Neutrophil (primary cell): ENCODE measurements around the gene LZTS2.

Experiments used
- H3K27ac ChIP-seq: fragments of 200-600 bp; sonication (generic); 2 replicates; pipeline ENCODE4 v1.5.1; 2016; ENCODE audit warnings: mild to moderate bottlenecking, moderate library complexity
- H3K27me3 ChIP-seq: fragments of 200-600 bp; sonication (generic); 2 replicates; pipeline ENCODE4 v1.6.0; 2016; ENCODE audit warnings: mild to moderate bottlenecking
- H3K36me3 ChIP-seq: fragments of 200-600 bp; sonication (generic); 2 replicates; pipeline ENCODE4 v1.5.1; 2017
- H3K4me1 ChIP-seq, 2 experiments: fragments of 200-600 bp in 1 of 2; sonication (generic) in 1 of 2; 1 replicate in 1 of 2; 2 replicates in 1 of 2; pipeline versions ENCODE4 v1.5.1 to v1.6.1; 2013 to 2016; ENCODE audit warnings: low read depth in 1 of 2, low read length in 1 of 2, mild to moderate bottlenecking in 1 of 2, moderate library complexity in 1 of 2; ENCODE audit not compliant: control insufficient read depth in 1 of 2, insufficient read depth in 1 of 2
- H3K4me3 ChIP-seq, 2 experiments: fragments of 200-600 bp in 1 of 2; sonication (generic) in 1 of 2; 1 replicate in 1 of 2; 2 replicates in 1 of 2; pipeline ENCODE4 v1.5.1; 2013 to 2016; ENCODE audit warnings: low read depth in 1 of 2, low read length in 1 of 2, mild to moderate bottlenecking in 1 of 2, moderate library complexity in 1 of 2
- H3K9me3 ChIP-seq: fragments of 200-600 bp; sonication (generic); 2 replicates; pipeline ENCODE4 v1.5.1; 2016
- CTCF ChIP-seq: fragments of 200-600 bp; sonication (generic); IDR thresholded peaks from 2 replicates; pipeline ENCODE4 v1.5.1; 2016; ENCODE audit warnings: antibody characterized with exemption

Gene LZTS2

DNA sequence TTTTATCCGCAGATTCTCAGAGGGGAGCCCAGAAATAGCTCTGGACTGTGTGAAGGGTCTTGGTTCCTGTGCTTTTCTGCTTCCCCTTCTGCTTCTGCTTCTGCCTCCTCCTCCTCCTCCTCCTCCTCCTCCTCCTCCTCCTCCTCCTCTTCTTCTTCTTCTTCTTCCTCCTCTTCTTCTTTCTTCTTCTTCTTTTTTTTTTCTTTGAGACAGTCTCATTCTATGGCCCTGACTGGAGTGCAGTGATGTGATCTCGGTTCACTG lies 19.8 kb downstream of the LZTS2 start:
- H3K4me1 ChIP-seq, result peaks cover 0 to 14% of the 10 kb centered on the region in 2 experiments
- H3K4me3 ChIP-seq, result no peak overlapping the region
- no peaks in the 10 kb centered on the region for H3K9me3 ChIP-seq
- H3K27me3 ChIP-seq, result peaks cover 54% of the 10 kb centered on the region
- TF ChIP-seq CTCF, result no peak
- H3K36me3 ChIP-seq, result no peaks in the 10 kb centered on the region
- no peak overlapping the region for H3K27ac ChIP-seq

GRCh38 chr10:101020427-101021075 lies 20.9 kb downstream of the LZTS2 start:
- Histone ChIP-seq H3K27ac (no peak overlapping the region), H3K9me3 (no peaks in the 10 kb centered on the region), H3K4me3 (no peak overlapping the region), H3K27me3 (peaks cover 52% of the 10 kb centered on the region), H3K36me3 (no peaks in the 10 kb centered on the region), H3K4me1 (peaks cover 0 to 14% of the 10 kb centered on the region in 2 experiments)
- TF ChIP-seq CTCF, result no peak

GRCh38 chr10:101021239-101021638 lies 21.6 kb downstream of the LZTS2 start:
- H3K27me3 ChIP-seq, result peaks cover 45% of the 10 kb centered on the region
- no peak overlapping the region for H3K4me3 ChIP-seq
- no peaks in the 10 kb centered on the region for H3K9me3 ChIP-seq
- no peak overlapping the region for H3K27ac ChIP-seq
- no peak for TF ChIP-seq CTCF
- H3K4me1 ChIP-seq, result peaks cover 0 to 14% of the 10 kb centered on the region in 2 experiments
- no peaks in the 10 kb centered on the region for H3K36me3 ChIP-seq

DNA sequence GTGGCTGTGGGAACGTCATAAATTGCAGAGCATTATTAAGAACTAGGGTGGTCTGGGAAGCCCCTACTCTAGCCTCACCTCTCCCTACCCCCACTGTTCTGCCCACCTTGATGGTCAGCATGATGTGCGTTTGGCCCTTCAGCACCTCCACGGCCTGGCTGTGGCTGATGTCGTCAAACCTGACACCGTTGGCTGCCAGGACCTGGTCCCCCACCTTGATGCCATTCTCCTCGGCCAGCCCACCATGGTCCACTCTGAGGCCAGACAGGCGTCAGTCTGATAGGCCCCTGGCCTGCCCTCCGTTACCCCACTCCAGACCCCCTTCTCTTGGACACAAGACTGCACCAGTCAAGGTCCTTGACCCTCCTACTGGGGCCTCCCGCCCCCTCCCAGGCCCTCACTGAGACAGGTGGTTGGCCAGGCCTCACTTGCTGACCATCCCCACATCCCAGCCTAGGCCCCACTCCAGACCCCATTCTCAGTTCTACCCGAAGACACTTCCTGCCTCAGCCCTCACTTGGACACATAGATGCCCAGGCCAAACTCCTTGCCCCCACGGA lies 22.2 kb downstream of the LZTS2 start:
- TF ChIP-seq CTCF, result no peak
- peaks cover 40% of the 10 kb centered on the region for H3K27me3 ChIP-seq
- H3K27ac ChIP-seq, result no peak overlapping the region
- peaks cover 0 to 14% of the 10 kb centered on the region in 2 experiments for H3K4me1 ChIP-seq
- H3K9me3 ChIP-seq, result no peaks in the 10 kb centered on the region
- H3K4me3 ChIP-seq, result no peak overlapping the region
- no peaks in the 10 kb centered on the region for H3K36me3 ChIP-seq

- no peak overlapping the region for H3K4me3 ChIP-seq
- peaks cover 32% of the 10 kb centered on the region for H3K27me3 ChIP-seq
- no peaks in the 10 kb centered on the region for H3K9me3 ChIP-seq
- H3K36me3 ChIP-seq, result no peaks in the 10 kb centered on the region
- H3K4me1 ChIP-seq, result peaks cover 0 to 11% of the 10 kb centered on the region in 2 experiments
- H3K27ac ChIP-seq, result no peak overlapping the region
- no peak for TF ChIP-seq CTCF
Observed at GRCh38 chr10:101022967-101023705, 23.5 kb downstream of the LZTS2 start.
